ENCODE results near the gene C16orf87. TPM values are rescaled to one million over a fixed set of nuclear protein-coding genes. Genes with fewer than 3 reads are reported as not detected.
A peak's percentile ranks its signal among the peaks of the same experiment; 100 is the strongest.

Gene C16orf87
- polyA plus RNA-seq, 2 of the 4 experiments (the other 2 are of a cell fraction): 10.8 to 17.1 TPM

DNA sequence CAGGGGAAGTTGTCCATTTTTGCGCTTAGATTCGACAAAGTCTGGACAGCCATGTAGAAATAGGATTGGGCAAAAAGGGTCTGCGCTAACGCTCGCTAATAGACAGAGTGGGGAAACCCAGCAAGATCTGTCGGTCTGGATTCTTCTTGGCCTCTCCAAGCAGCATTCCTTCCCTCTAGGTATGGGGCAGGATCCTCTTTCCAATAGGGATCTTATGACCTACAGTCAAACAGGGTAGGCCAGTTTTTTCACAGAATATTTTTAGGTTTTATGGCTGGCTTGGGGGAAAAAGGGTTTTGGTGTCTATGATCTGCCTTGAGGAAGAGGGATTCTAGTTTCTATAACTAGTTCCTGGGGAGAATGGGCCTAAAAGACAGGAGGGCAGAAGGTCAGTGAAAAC lies 27.2 kb upstream of the C16orf87 start:
- Histone ChIP-seq H3K27ac (no peak overlapping the region), H3K4me3 (no peak overlapping the region), H3K4me1 (peaks cover 14% of the 10 kb centered on the region), H3K4me2 (no peak overlapping the region), H3K9me3 (no peaks in the 10 kb centered on the region)
- no peak for DNase-seq (ENCODE audit: low read depth in 1 of 2, low spot score in 1 of 2)
- no peak for FAIRE-seq
- no peak for ATAC-seq
- 98% methylated on average over 6 of the region's 6 CpGs for WGBS (ENCODE audit: missing lambda C conversion rate)
- no peak for TF ChIP-seq FOSB (CRISPR knock-in tag; IDR thresholded peaks at IDR 0.05)
- TF ChIP-seq HOXB13 (CRISPR knock-in tag; IDR thresholded peaks at IDR 0.05; ENCODE audit: low read depth): no peak
- TF ChIP-seq ZSCAN20 (CRISPR knock-in tag; IDR thresholded peaks at IDR 0.05): no peak
- TF ChIP-seq HOXB5 (CRISPR knock-in tag; IDR thresholded peaks at IDR 0.05): no peak
- no peak for TF ChIP-seq SREBF2 (IDR thresholded peaks at IDR 0.05)
- TF ChIP-seq CBX2 (IDR thresholded peaks at IDR 0.05; ENCODE audit: borderline replicate concordance, low read depth): no peak
- no peak for TF ChIP-seq ZC3H11A (IDR thresholded peaks at IDR 0.05)
- TF ChIP-seq REST (IDR thresholded peaks at IDR 0.05): no peak
- no peak for TF ChIP-seq PHF8 (IDR thresholded peaks at IDR 0.05; ENCODE audit: borderline replicate concordance, low read depth)
- no peak for TF ChIP-seq POLR2A (IDR thresholded peaks at IDR 0.05; ENCODE audit: low read length)
- no peak for TF ChIP-seq CTCF (IDR thresholded peaks at IDR 0.05)
- no peak for TF ChIP-seq PBX3 (IDR thresholded peaks at IDR 0.05)
- no peak for TF ChIP-seq RARB (CRISPR knock-in tag; IDR thresholded peaks at IDR 0.05)
- TF ChIP-seq MAZ (IDR thresholded peaks at IDR 0.05; ENCODE audit: borderline replicate concordance, low read depth, low read length): no peak
- ChIA-PET POLR2A (no interaction called here), CTCF (interaction anchor here (0.7 to 1.5 kb wide), 8 partner anchors 24 to 139 kb away, joined by 3 to 5 read pairs (median 4); no protein-coding TSS in a partner anchor)

GRCh38 chr16:46857368-46857945 lies 26.5 kb upstream of the C16orf87 start:
- ATAC-seq (peak; percentile 49 to 66; a peak in 3 of 6 replicates), DNase-seq (ENCODE audit: low read depth in 1 of 2, low spot score in 1 of 2) (peak; percentile 55 to 61), FAIRE-seq (no peak)
- Histone ChIP-seq H3K4me1 (peaks cover 14% of the 10 kb centered on the region), H3K4me2 (no peak overlapping the region), H3K4me3 (no peak overlapping the region), H3K27ac (no peak overlapping the region), H3K9me3 (no peaks in the 10 kb centered on the region)
- TF ChIP-seq RAD21 (conservative IDR thresholded peaks at IDR 0.05 in 1 of 2, IDR thresholded peaks at IDR 0.05 in 1 of 2) (peak; percentile 15 to 35; a peak in 2 of 5 replicates), FOSL2 (IDR thresholded peaks at IDR 0.05) (no peak), FOSL2 (CRISPR knock-in tag; IDR thresholded peaks at IDR 0.05) (no peak)
- 60% methylated on average over 6 of the region's 6 CpGs for WGBS (ENCODE audit: missing lambda C conversion rate)
- CTCF ChIA-PET: interaction anchor here (0.7 to 1.5 kb wide), 10 partner anchors 24 to 1308 kb away, joined by 3 to 7 read pairs (median 4); no protein-coding TSS in a partner anchor
- POLR2A ChIA-PET: no interaction called here
